Measurements from ENCODE around the gene IFNLR1. TPM values are rescaled to one million over a fixed set of nuclear protein-coding genes. Genes with fewer than 3 reads are reported as not detected.

Gene IFNLR1
- total RNA-seq, 1 donor from 2014 or later, result 0.41 TPM

- no peak for DNase-seq (ENCODE audit: extremely low read depth, low read depth, low spot score)
These were observed 60.9 kb downstream of the IFNLR1 start for GRCh38 chr1:24126018-24126671.

- DNase-seq (ENCODE audit: extremely low read depth, low read depth, low spot score), result no peak
These were observed 61.6 kb downstream of the IFNLR1 start for GRCh38 chr1:24125456-24125855.

GRCh38 chr1:24124980-24125379 is 62.1 kb downstream of the IFNLR1 start:
- no peak for DNase-seq (ENCODE audit: extremely low read depth, low read depth, low spot score)

- no peak for DNase-seq (ENCODE audit: extremely low read depth, low read depth, low spot score)
These were observed 63.5 kb downstream of the IFNLR1 start for GRCh38 chr1:24123611-24124010.

GRCh38 chr1:24122776-24123175 is 64.3 kb downstream of the IFNLR1 start:
- DNase-seq (ENCODE audit: extremely low read depth, low read depth, low spot score), result no peak

GRCh38 chr1:24121406-24121805 is 65.7 kb downstream of the IFNLR1 start:
- no peak for DNase-seq (ENCODE audit: extremely low read depth, low read depth, low spot score)

GRCh38 chr1:24120965-24121364 is 66.1 kb downstream of the IFNLR1 start:
- DNase-seq (ENCODE audit: extremely low read depth, low read depth, low spot score), result no peak

GRCh38 chr1:24119859-24120756 is 67.0 kb downstream of the IFNLR1 start:
- no peak for DNase-seq (ENCODE audit: extremely low read depth, low read depth, low spot score)

- DNase-seq (ENCODE audit: extremely low read depth, low read depth, low spot score), result no peak
These were observed 67.6 kb downstream of the IFNLR1 start for GRCh38 chr1:24119489-24119858.

- no peak for DNase-seq (ENCODE audit: extremely low read depth, low read depth, low spot score)
These were observed 68.5 kb downstream of the IFNLR1 start for GRCh38 chr1:24118410-24119242.

- no peak for DNase-seq (ENCODE audit: extremely low read depth, low read depth, low spot score)
These were observed 69.2 kb downstream of the IFNLR1 start for GRCh38 chr1:24117722-24118409.

- no peak for DNase-seq (ENCODE audit: extremely low read depth, low read depth, low spot score)
These were observed 70.0 kb downstream of the IFNLR1 start for GRCh38 chr1:24117132-24117531.

- DNase-seq (ENCODE audit: extremely low read depth, low read depth, low spot score), result no peak
These were observed 72.3 kb downstream of the IFNLR1 start for GRCh38 chr1:24114753-24115152.

- no peak for DNase-seq (ENCODE audit: extremely low read depth, low read depth, low spot score)
These were observed 73.5 kb downstream of the IFNLR1 start for GRCh38 chr1:24113641-24114033.

- DNase-seq (ENCODE audit: extremely low read depth, low read depth, low spot score), result no peak
These were observed 74.9 kb downstream of the IFNLR1 start, which contains the start of gene MYOM3 for GRCh38 chr1:24111996-24112779. Gene MYOM3, minus strand, starts transcription at chr1:24112135. Its CDS starts 3,499 bp downstream, at chr1:24108636.

GRCh38 chr1:24111262-24111995 is 75.7 kb downstream of the IFNLR1 start:
- no peak for DNase-seq (ENCODE audit: extremely low read depth, low read depth, low spot score)

GRCh38 chr1:24110642-24111261 is 76.3 kb downstream of the IFNLR1 start:
- DNase-seq (ENCODE audit: extremely low read depth, low read depth, low spot score), result no peak

GRCh38 chr1:24109686-24110475 is 77.2 kb downstream of the IFNLR1 start:
- DNase-seq (ENCODE audit: extremely low read depth, low read depth, low spot score), result no peak
